SK-N-MC (cell line): Measurements from ENCODE around the gene IFNG-AS1.

Source experiments
- DNase-seq: peaks from one replicate; pipeline ENCODE4 v3.0.0-alpha.2; 2011; ENCODE audit warnings: low read depth, low spot score
- H3K27ac ChIP-seq: fragments of 200-600 bp; sonication (generic); 2 replicates; pipeline ENCODE4 v1.5.1; 2016; ENCODE audit warnings: mixed run types
- H3K36me3 ChIP-seq: fragments of 200-600 bp; sonication (generic); 2 replicates; pipeline ENCODE4 v1.6.1; 2017; ENCODE audit warnings: antibody characterized with exemption, low read length, mixed read lengths; ENCODE audit not compliant: insufficient read depth
- H3K4me3 ChIP-seq: fragments of 200-600 bp; sonication (generic); 2 replicates; pipeline ENCODE4 v1.5.1; 2016
- H3K9ac ChIP-seq: fragments of 200-600 bp; sonication (generic); 2 replicates; pipeline ENCODE4 v1.8.0; 2017; ENCODE audit warnings: mixed run types, mixed read lengths; ENCODE audit not compliant: insufficient read length
- H3K9me3 ChIP-seq: fragments of 200-600 bp; sonication (generic); 2 replicates; pipeline ENCODE4 v1.6.1; 2017; ENCODE audit warnings: low read depth, mild to moderate bottlenecking, antibody characterized with exemption, low read length, moderate library complexity, mixed read lengths
- EZH2 ChIP-seq: fragments of 200-600 bp; sonication (generic); IDR thresholded peaks from one replicate; pipeline ENCODE4 v1.6.1; 2017; ENCODE audit warnings: antibody characterized with exemption
- FOXP2 ChIP-seq: optimal IDR thresholded peaks from 2 replicates; pipeline ENCODE3; 2011; ENCODE audit warnings: mild to moderate bottlenecking, moderate library complexity; ENCODE audit not compliant: insufficient read depth; ENCODE audit errors: extremely low read length, control extremely low read depth
- POLR2AphosphoS5 ChIP-seq: IDR thresholded peaks from 2 replicates; pipeline ENCODE4 v1.6.1; 2012; ENCODE audit warnings: mild to moderate bottlenecking, low read depth, low read length, borderline replicate concordance

IFNG-AS1 gene

GRCh38 chr12:68013181-68013580 lies 23.9 kb downstream of the IFNG-AS1 start:
- DNase-seq: no peak
- TF ChIP-seq FOXP2 (no peak), EZH2 (no peak), POLR2AphosphoS5 (no peak)
- H3K4me3 ChIP-seq: no peak overlapping the region
- no peaks in the 10 kb centered on the region for H3K36me3 ChIP-seq
- H3K9me3 ChIP-seq: no peaks in the 10 kb centered on the region
- H3K27ac ChIP-seq: no peak overlapping the region
- H3K9ac ChIP-seq: no peak overlapping the region

- Histone ChIP-seq H3K4me3 (no peak overlapping the region), H3K36me3 (no peaks in the 10 kb centered on the region), H3K27ac (no peak overlapping the region), H3K9ac (no peak overlapping the region), H3K9me3 (no peaks in the 10 kb centered on the region)
- no peak for TF ChIP-seq EZH2
- TF ChIP-seq POLR2AphosphoS5: no peak
- no peak for TF ChIP-seq FOXP2
- no peak for DNase-seq
Measured at GRCh38 chr12:68016136-68016535, 26.9 kb downstream of the IFNG-AS1 start.

GRCh38 chr12:68018315-68018714 lies 29.1 kb downstream of the IFNG-AS1 start:
- no peak overlapping the region for H3K27ac ChIP-seq
- no peak overlapping the region for H3K4me3 ChIP-seq
- DNase-seq: no peak
- H3K9me3 ChIP-seq: no peaks in the 10 kb centered on the region
- H3K9ac ChIP-seq: no peak overlapping the region
- TF ChIP-seq EZH2 (no peak), FOXP2 (no peak), POLR2AphosphoS5 (no peak)
- no peaks in the 10 kb centered on the region for H3K36me3 ChIP-seq

GRCh38 chr12:68020049-68020448 lies 30.8 kb downstream of the IFNG-AS1 start:
- H3K36me3 ChIP-seq: no peaks in the 10 kb centered on the region
- H3K4me3 ChIP-seq: no peak overlapping the region
- no peak overlapping the region for H3K9ac ChIP-seq
- TF ChIP-seq POLR2AphosphoS5 (no peak), FOXP2 (no peak), EZH2 (no peak)
- no peak overlapping the region for H3K27ac ChIP-seq
- DNase-seq: no peak
- no peaks in the 10 kb centered on the region for H3K9me3 ChIP-seq

- H3K9me3 ChIP-seq: no peaks in the 10 kb centered on the region
- H3K9ac ChIP-seq: no peak overlapping the region
- H3K27ac ChIP-seq: no peak overlapping the region
- TF ChIP-seq FOXP2 (no peak), EZH2 (no peak), POLR2AphosphoS5 (no peak)
- H3K4me3 ChIP-seq: no peak overlapping the region
- no peaks in the 10 kb centered on the region for H3K36me3 ChIP-seq
- no peak for DNase-seq
Measured at GRCh38 chr12:68020699-68021098, 31.5 kb downstream of the IFNG-AS1 start.

GRCh38 chr12:68028647-68029046 lies 39.4 kb downstream of the IFNG-AS1 start:
- no peak overlapping the region for H3K9ac ChIP-seq
- no peak for DNase-seq
- H3K27ac ChIP-seq: no peak overlapping the region

GRCh38 chr12:68030248-68030647 lies 41.0 kb downstream of the IFNG-AS1 start:
- no peaks in the 10 kb centered on the region for H3K36me3 ChIP-seq
- H3K27ac ChIP-seq: no peak overlapping the region
- H3K4me3 ChIP-seq: no peak overlapping the region
- TF ChIP-seq EZH2 (no peak), POLR2AphosphoS5 (no peak), FOXP2 (no peak)
- DNase-seq: no peak
- H3K9ac ChIP-seq: no peak overlapping the region
- no peaks in the 10 kb centered on the region for H3K9me3 ChIP-seq

More at GRCh38 chr12:68028647-68029046, 39.4 kb downstream of the IFNG-AS1 start:
- H3K9me3 ChIP-seq: no peaks in the 10 kb centered on the region
- H3K4me3 ChIP-seq: no peak overlapping the region
- TF ChIP-seq POLR2AphosphoS5: no peak
- TF ChIP-seq FOXP2: no peak
- no peak for TF ChIP-seq EZH2
- no peaks in the 10 kb centered on the region for H3K36me3 ChIP-seq

GRCh38 chr12:68031174-68031573 lies 41.9 kb downstream of the IFNG-AS1 start:
- H3K27ac ChIP-seq: no peak overlapping the region
- no peaks in the 10 kb centered on the region for H3K9me3 ChIP-seq
- DNase-seq: no peak
- H3K36me3 ChIP-seq: no peaks in the 10 kb centered on the region
- H3K9ac ChIP-seq: no peak overlapping the region
- H3K4me3 ChIP-seq: no peak overlapping the region
- TF ChIP-seq FOXP2 (no peak), EZH2 (no peak), POLR2AphosphoS5 (no peak)
